GM15510 (cell line): ENCODE measurements around the gene PLXNA4.

ENCODE experiments used
- POLR2A ChIP-seq: IDR thresholded peaks from 3 replicates; pipeline ENCODE4 v1.6.1; 2011; ENCODE audit warnings: borderline replicate concordance; ENCODE audit not compliant: insufficient read length; ENCODE audit errors: extremely low read depth

Gene PLXNA4

DNA sequence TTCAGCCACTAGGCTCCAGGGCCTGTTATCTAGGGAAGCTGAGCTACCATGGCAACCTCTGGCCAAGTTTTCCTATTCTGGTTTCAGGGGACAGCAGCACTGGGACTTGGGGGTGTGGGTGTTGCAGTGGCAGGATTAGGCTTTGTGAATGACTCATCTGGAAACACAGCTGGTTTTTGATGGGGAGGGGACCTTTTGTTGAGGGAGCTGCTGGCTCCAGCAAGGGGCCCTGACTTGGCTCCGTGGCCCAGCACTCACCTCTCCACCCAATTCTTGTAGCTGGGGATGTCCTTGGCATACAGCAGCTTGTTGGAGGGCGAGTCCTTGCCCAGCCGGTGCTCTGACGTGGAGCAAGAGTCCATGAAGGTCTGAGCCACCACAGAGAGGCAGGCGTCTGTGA is 435.9 kb downstream of the PLXNA4 start:
- no peak for TF ChIP-seq POLR2A

DNA sequence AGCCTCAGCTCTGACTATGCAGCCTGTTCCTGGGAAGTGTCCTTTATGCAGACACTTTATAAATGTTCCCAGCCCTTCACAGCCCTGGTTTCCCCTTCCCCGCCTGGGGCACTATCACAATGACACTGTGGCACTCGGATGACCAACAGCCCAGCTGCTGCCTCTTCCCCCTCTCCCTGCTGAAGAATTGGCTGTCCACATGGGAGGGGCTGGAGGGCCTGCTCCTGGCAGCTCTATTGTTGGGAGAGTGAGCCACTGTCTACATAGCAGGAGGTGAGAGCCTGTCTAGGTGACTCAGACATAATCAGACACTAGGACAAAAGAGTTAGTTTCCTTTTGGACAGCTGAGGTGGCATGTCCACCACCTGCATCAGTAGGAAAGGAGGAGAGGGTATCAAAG is 437.5 kb downstream of the PLXNA4 start:
- no peak for TF ChIP-seq POLR2A

DNA sequence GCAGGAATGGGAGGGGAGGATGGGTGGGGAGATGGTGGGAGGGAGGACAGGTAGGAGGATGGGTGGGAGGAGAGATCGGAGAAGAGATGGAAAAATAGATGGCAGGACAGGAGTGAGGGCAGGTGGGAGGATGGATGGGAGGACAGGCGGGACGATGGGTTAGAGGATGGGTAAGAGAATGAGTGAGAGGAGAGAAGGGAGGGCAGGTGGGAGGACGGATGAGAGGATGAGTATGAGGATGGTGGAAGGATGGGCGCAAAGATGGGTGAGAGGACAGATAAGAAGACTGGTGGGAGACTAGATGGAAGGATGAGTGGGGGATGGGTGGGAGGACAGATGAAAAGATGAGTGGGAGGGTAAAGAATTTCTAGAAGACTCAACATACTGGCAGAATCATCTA is 438.6 kb downstream of the PLXNA4 start:
- no peak for TF ChIP-seq POLR2A

DNA sequence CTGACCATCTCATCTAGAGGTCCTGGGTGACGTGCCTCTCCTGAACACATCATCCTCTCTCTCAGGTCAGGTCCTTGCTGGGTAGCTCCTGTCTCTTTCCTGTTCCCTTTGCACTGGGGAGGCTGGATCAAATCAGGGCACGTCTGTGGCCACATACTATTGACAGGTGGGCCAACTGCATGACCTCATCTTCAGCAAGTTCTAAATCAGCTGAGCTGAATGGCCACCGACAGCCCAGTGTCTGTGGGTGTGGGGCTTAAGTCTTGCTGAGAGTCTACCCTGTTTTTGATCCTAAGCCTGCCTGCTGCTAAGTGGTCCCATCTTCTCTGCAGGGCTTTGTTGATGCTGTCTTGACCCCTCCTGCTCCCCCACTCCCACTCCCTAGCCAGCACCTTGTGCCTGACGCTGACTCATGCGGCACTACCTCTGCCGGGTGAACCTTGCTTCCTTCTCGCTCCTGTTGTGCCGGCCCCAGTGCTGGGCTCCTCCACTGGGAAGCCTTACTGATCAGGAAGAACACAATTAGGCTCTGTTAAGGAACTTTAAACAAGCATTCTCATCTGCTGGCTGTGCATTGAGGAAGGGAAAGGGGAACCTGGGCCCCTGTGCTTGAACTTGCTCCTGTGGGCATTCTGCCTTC is 440.4 kb downstream of the PLXNA4 start:
- TF ChIP-seq POLR2A, result no peak

DNA sequence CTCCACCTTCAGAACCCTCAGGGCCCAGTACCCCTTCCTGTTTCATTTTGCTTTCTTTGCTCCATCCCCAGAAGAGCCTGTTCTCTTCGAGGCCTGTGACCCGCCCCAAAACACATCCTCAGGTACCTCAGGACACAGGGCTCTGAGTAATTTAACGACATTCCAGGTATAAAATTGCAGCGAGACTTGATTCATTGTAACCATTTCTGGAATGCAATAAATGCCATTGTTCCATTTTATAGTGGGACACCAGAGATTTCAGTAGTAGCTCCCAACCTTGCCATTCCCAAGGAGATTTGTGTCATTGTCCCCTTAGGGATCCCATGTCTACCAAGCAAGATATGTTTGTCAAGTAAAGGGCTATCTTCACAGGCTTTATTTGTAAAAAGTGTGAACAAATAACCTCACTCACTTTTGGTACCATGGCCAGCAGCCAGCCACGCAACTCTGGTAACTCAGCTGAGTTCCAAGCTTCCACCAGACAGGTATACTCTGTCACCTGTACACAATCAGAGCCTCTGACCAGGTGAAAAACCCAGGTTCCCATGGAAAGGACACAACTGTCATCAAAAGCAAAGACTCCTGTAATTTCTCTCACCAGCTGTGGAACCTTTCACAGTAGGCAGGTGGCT is 441.3 kb downstream of the PLXNA4 start:
- no peak for TF ChIP-seq POLR2A

DNA sequence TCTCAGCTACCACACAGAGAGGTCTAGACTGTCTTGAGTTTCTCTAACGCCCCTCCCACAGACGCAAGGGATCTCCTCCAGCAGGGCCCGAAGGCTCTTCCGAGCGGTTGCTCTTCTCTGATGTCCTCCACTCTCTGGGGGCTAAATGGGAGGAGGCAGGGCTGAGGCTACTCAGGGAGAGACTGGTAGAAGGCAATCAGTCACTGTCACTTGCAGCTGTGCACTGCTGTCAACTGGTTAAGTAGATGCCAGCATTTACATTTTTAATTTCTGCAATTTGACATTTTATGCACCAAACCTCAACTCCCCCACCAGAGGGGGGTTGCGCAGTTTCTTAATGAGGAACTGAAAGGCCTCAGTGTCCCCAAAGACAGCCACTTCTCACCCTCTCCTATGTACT is 442.8 kb downstream of the PLXNA4 start:
- no peak for TF ChIP-seq POLR2A

DNA sequence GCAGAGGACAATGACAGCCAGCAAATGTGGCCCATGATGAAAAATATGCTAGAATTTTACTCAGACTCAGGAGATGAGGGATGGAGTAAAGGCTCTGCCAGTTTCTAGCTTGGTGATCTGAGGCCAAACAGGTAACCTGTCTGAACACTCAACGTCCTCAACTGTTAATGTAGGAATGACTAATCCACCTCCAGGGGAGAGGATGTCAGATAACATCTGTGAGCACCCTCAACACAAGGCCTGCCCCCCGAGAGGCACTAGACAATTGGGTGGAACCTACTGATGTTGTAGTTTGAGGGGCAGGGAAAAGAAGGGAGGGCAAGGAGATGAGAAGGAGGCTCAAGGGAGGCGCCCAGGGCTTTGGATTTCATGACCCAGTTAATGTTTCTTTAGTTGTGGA is 445.1 kb downstream of the PLXNA4 start:
- no peak for TF ChIP-seq POLR2A

DNA sequence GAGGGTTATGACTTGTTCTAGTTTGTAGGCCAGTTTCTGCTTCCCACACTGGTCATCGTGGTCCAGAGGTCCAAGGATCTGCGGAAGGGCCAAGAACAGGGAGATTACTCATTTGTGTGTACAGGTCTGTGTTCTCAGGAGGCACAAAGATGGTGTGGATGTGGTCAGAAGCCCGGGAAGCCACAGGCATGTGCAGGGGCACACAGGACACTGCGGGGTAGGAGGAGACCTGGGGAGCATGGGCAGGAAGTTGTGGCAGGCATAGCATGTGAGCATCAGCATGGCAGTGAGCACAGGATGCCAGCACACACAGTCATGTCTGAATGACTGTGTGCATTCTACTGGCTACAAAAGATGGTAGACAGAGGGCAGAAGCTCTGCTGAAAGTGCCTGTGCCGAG is 445.8 kb downstream of the PLXNA4 start:
- no peak for TF ChIP-seq POLR2A

DNA sequence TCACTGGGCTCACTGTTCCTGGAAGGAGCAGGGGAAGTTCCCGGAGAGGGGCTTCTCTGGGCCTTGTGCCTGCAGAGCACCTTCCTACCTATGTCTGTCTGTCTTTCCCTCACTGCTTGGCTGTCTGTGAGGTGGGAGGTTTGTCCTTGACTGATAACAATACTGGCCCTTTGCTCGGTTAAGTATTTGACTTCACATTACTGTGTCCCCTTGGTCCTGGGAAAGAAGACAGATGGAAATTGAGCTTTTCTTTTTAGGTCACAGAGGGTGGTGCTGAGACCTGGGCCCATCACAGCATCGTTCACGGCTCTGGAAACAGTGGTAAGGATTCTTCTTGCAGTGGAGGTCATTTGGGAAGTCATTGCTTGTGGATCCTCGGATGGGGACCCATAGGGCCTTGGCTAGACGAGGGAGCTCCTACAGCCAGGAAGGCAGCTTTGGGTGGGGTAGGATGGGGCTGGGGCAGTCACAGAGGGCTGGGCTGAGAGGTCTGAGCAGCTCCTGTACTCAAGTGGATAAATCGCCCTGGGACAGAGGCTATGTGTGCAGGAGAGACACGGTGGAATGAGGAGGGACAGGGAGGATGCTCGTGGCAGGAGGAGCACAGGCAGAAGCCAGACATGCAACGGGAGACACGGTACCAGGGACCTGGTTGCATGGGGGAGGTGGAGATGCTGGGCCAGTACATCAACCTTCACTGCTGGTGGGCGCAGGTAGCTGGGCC is 450.2 kb downstream of the PLXNA4 start:
- no peak for TF ChIP-seq POLR2A

DNA sequence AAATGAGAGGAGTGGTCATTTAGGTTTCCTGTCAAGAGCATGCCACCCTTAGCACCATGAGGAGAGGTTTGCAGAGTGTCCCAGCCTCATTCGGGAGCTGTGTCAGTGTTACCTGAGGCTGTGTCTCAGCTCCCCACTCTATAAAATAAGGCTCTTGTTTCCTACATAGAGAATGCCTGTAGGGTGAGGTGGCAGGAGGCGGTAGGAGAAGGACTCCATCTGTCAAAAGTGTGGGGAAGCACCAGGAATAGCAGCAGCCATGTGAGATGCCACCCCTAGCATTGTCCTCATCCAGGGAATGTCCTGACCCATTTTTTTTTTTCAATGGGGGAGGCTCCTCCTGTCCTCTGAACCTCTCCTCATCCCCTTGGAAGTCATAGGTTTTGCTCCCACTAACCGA is 451.2 kb downstream of the PLXNA4 start:
- TF ChIP-seq POLR2A, result no peak

DNA sequence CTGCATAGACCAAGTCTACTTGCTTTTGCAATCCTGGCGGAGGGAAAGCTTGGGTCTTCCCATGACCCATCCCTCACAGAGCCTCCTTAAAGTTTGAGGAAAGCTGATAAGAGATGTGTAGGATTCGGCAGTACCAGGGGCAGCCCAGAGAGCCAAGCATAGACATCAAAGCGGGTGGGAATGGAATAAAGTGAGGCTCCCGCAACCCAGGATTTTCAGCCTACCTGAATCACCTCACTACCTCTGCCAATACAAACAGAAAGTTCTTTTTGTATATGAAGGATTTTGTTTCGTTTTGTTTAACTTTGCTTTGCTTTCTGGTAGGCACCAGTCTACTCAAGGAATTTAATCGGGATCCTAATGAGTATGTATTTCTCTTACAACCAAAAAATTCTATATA is 451.7 kb downstream of the PLXNA4 start:
- TF ChIP-seq POLR2A, result no peak

DNA sequence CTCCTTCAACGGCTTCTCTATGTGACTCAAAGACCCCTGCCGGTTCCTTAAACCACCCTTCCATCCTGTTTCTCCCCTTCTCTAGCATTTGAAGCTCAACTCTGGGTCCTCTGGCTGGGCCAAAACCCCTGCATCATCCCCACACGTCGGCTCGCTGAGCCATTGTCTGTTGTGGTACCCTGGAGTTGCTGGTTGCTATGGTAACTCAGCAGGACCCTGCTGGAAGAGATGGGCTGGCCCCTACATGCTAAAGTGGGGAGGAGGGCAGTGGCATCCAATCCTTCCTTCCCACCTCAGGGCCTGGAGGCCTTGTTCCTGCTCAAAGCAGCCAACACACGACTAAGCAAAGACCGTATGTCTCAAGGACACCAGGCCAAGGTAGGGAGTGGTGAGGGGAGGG is 452.5 kb downstream of the PLXNA4 start:
- TF ChIP-seq POLR2A, result no peak

DNA sequence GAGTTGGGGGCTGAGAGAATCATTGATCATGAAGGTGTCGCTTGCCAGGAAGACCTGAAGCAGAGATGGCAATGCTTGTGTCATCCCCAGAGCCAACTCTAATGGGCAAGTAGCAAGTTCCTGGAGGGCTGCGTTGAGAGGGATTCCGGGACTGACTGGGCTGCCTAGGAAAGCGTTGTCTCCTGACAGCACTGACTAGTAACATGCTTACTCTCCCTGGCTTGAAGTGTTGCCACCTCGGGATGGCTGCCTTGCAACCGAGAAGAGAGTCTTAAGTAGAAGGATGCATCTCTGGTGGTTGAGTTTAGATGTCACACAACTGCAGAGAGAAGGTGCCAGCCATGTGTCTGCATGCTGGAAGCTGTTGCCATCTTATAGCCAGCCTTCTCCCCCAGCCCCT is 453.4 kb downstream of the PLXNA4 start:
- TF ChIP-seq POLR2A, result no peak

DNA sequence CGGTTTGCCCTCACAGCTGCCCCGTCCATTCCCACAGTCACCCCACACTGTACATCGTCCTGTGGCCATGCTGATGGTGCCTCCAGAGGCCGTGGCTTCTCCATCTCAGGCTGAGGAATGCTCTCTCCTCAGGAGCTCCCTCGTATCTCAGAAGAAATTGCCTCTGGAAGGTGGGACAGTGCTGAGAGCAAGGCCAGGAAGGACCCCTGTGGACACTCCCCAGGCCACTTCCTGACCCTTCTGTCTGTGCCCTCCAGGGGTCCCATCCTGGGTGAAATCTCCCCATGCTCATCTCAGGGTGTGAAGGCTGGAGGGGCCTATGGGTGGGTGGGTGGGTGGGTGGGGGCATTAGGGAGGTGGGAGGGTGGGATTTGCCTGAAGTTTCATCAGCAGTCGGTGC is 454.3 kb downstream of the PLXNA4 start:
- TF ChIP-seq POLR2A, result no peak

DNA sequence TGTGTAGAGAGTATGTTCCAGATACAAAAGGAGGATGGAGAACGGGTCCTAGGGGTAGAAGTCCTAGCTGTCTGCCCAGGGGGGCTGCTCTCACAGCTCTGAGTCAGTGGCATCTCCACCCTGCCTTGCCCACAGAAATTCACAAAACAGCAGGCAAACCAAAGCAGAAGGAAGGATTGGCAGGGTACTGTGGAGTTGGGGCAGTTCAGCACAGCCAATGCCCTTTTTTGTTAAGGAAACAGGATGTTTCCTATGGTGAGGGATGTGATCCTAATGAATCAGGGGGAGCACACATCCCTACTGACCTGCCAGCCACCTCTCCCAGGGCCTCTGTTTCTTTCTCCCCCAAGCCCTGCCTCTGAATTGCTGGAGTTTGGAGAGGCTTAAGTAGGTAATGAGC is 457.6 kb downstream of the PLXNA4 start:
- no peak for TF ChIP-seq POLR2A

DNA sequence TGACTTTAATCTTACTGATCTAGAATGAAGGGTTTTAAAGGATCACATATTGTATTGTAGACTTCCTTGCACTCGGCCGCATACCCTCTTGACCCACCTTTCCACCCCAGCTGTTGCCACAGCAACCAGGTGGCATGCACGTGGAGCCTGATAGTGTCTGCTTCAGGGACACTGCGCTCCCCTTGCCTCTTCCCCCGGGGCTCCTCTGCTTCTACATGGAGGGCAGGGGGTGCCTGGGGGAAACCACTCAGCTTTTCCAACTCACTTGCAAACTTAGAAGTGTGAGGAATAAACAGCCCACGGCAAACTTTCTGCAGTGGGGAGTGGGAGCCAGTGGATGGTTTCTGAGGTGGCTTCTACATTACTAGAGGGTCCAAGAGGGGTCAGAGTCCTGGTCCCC is 458.6 kb downstream of the PLXNA4 start:
- no peak for TF ChIP-seq POLR2A
